A549 (cell line): ENCODE measurements around the gene FAM187B. TPM values are rescaled to one million over a fixed set of nuclear protein-coding genes. Genes with fewer than 3 reads are reported as not detected.

ENCODE experiments used
- ATAC-seq, 2 experiments: fragments of 200-7000 bp in 1 of 2; fragments of >200 bp in 1 of 2; cut with Nextera tagmentation in 1 of 2; cut with Tn5 transposase in 1 of 2; 3 replicates each; pipeline versions ENCODE4 v1.8.0 to v1.9.1; 2018 to 2020; ENCODE audit warnings: mild to moderate bottlenecking in 1 of 2, moderate library complexity in 1 of 2
- CTCF ChIA-PET: fragments of 300-600 bp; sonication (Branson Sonifier 250); formaldehyde crosslinking; extraction: SDS; loops from one replicate; lab custom pipeline; 2021; ENCODE audit warnings: antibody characterized with exemption, inconsistent platforms; lab: Yijun Ruan, JAX
- POLR2A ChIA-PET: fragments of 350-600 bp; formaldehyde crosslinking; extraction: SDS; loops from one replicate; lab custom pipeline; 2021; ENCODE audit warnings: antibody characterized with exemption, inconsistent platforms; lab: Yijun Ruan, JAX
- DNase-seq, 2 experiments: peaks; one replicate each; pipeline versions ENCODE4 v3.0.0 to v3.0.0-alpha.2; 2011 to 2016; ENCODE audit warnings: low read depth in 1 of 2, low spot score in 1 of 2
- FAIRE-seq: peaks from 2 replicates; lab custom pipeline; 2011; peaks lifted over from hg19 to GRCh38; lab: Jason Lieb, UNC
- H3K27ac ChIP-seq, 2 experiments: fragments of >200 bp; sonication (Bioruptor Twin); formaldehyde crosslinking; 3 replicates each; pipeline ENCODE4 v1.5.1; 2016 to 2017
- H3K4me1 ChIP-seq: fragments of >200 bp; sonication (Bioruptor Twin); formaldehyde crosslinking; 3 replicates; pipeline ENCODE4 v1.6.1; 2016
- H3K4me2 ChIP-seq: fragments of >200 bp; sonication (Bioruptor Twin); formaldehyde crosslinking; 3 replicates; pipeline ENCODE4 v1.6.1; 2016
- H3K4me3 ChIP-seq: fragments of >200 bp; sonication (Bioruptor Twin); formaldehyde crosslinking; 3 replicates; pipeline ENCODE4 v1.5.1; 2016
- H3K9me3 ChIP-seq: fragments of >200 bp; sonication (Bioruptor Twin); formaldehyde crosslinking; 3 replicates; pipeline ENCODE4 v1.6.1; 2016
- ATOH8 ChIP-seq: fragments of 250-450 bp; sonication (Bioruptor Pico); IDR thresholded peaks from 2 replicates; pipeline ENCODE4 v1.5.0; 2020; ENCODE audit warnings: low read depth, mild to moderate bottlenecking, moderate library complexity
- BHLHE40 ChIP-seq: IDR thresholded peaks from 2 replicates; pipeline ENCODE4 v1.6.1; 2012; ENCODE audit warnings: low read depth, low read length, inconsistent platforms
- CBX2 ChIP-seq: fragments of 200-600 bp; sonication (generic); IDR thresholded peaks from 2 replicates; pipeline ENCODE4 v1.6.1; 2016; ENCODE audit warnings: low read depth, mild to moderate bottlenecking, borderline replicate concordance
- CEBPB ChIP-seq, 2 experiments: fragments of >200 bp in 1 of 2; sonication (Bioruptor Twin) in 1 of 2; formaldehyde crosslinking in 1 of 2; IDR thresholded peaks; 2 replicates each; pipeline ENCODE4 v1.6.1; 2012 to 2016
- CHD2 ChIP-seq: fragments of 150-350 bp; IDR thresholded peaks from 2 replicates; pipeline ENCODE4 v1.6.1; 2014; ENCODE audit warnings: low read length; ENCODE audit not compliant: partially characterized antibody
- CHD4 ChIP-seq: fragments of 200-600 bp; sonication (generic); IDR thresholded peaks from 2 replicates; pipeline ENCODE4 v1.6.1; 2016; ENCODE audit warnings: antibody characterized with exemption, mild to moderate bottlenecking, borderline replicate concordance
- EHF ChIP-seq: fragments of 250-450 bp; sonication (Bioruptor Pico); IDR thresholded peaks from 2 replicates; pipeline ENCODE4 v1.5.0; 2020; ENCODE audit warnings: mild to moderate bottlenecking
- ESRRA ChIP-seq: fragments of 150-350 bp; IDR thresholded peaks from 2 replicates; pipeline ENCODE4 v1.6.1; 2014; ENCODE audit warnings: mild to moderate bottlenecking, low read length, borderline replicate concordance
- FOXS1 ChIP-seq: fragments of 250-450 bp; sonication (Bioruptor Pico); IDR thresholded peaks from 2 replicates; pipeline ENCODE4 v1.5.0; 2020; ENCODE audit warnings: mild to moderate bottlenecking, moderate library complexity
- HEYL ChIP-seq: fragments of 250-450 bp; sonication (Bioruptor Pico); IDR thresholded peaks from 2 replicates; pipeline ENCODE4 v1.8.0; 2021; ENCODE audit warnings: mild to moderate bottlenecking, moderate library complexity
- HOXB5 ChIP-seq: fragments of 250-450 bp; sonication (Bioruptor Pico); IDR thresholded peaks from 2 replicates; pipeline ENCODE4 v1.5.0; 2020; ENCODE audit warnings: mild to moderate bottlenecking, moderate library complexity
- KDM1A ChIP-seq: fragments of 200-600 bp; sonication (generic); IDR thresholded peaks from 2 replicates; pipeline ENCODE4 v1.6.1; 2016; ENCODE audit warnings: low read depth, mild to moderate bottlenecking
- KDM5A ChIP-seq: fragments of 200-600 bp; sonication (generic); IDR thresholded peaks from 2 replicates; pipeline ENCODE4 v1.6.1; 2016; ENCODE audit warnings: antibody characterized with exemption, mild to moderate bottlenecking
- MAFK ChIP-seq: fragments of 450-650 bp; IDR thresholded peaks from 2 replicates; pipeline ENCODE4 v1.6.1; 2014; ENCODE audit not compliant: partially characterized antibody
- MAZ ChIP-seq: fragments of 150-350 bp; IDR thresholded peaks from 2 replicates; pipeline ENCODE4 v1.6.1; 2014; ENCODE audit warnings: antibody characterized with exemption, low read depth, low read length, borderline replicate concordance
- NFE2L2 ChIP-seq: fragments of 150-350 bp; conservative IDR thresholded peaks from 2 replicates; pipeline ENCODE4 v1.6.1; 2014; ENCODE audit warnings: low read length
- POLR2A ChIP-seq: IDR thresholded peaks from 2 replicates; pipeline ENCODE4 v1.6.1; 2012; ENCODE audit warnings: mild to moderate bottlenecking, low read length
- RAD21 ChIP-seq, 2 experiments: fragments of >200 bp in 1 of 2; sonication (Bioruptor Twin) in 1 of 2; formaldehyde crosslinking in 1 of 2; IDR thresholded peaks in 1 of 2; conservative IDR thresholded peaks in 1 of 2; 2 replicates in 1 of 2; 3 replicates in 1 of 2; pipeline ENCODE4 v1.6.1; 2012 to 2018; ENCODE audit warnings: inconsistent platforms in 1 of 2
- RNF2 ChIP-seq: fragments of 200-600 bp; sonication (generic); IDR thresholded peaks from 2 replicates; pipeline ENCODE4 v1.6.1; 2016; ENCODE audit warnings: low read depth, mild to moderate bottlenecking, antibody characterized with exemption, moderate library complexity, borderline replicate concordance
- SMC3 ChIP-seq: fragments of >200 bp; sonication (Bioruptor Twin); formaldehyde crosslinking; IDR thresholded peaks from 3 replicates; pipeline ENCODE4 v1.6.1; 2018; ENCODE audit warnings: inconsistent platforms
- USF2 ChIP-seq: fragments of 450-650 bp; IDR thresholded peaks from 2 replicates; pipeline ENCODE4 v1.6.1; 2014; ENCODE audit warnings: antibody characterized with exemption
- ZNF302 ChIP-seq: fragments of 250-450 bp; sonication (Bioruptor Pico); IDR thresholded peaks from 2 replicates; pipeline ENCODE4 v1.9.0; 2021; ENCODE audit warnings: inconsistent platforms, mild to moderate bottlenecking, moderate library complexity
- WGBS: methylation state at CpG from one replicate; pipeline ENCODE4 v1.1.6; 2017; ENCODE audit errors: missing lambda C conversion rate; 5-methylcytosine and 5-hydroxymethylcytosine counted together
- polyA plus RNA-seq, 4 experiments: library from polyadenylated mRNA; depleted of rRNA in 3 of 4; stranded (reverse); fragments of >200 nt; fragmentation: RNase III in 1 of 4; extraction: RNeasy Plus Mini Kit Qiagen cat#74134 plus additional on column Dnase treatment in 1 of 4; gene quantifications; 2 replicates in 3 of 4; 3 replicates in 1 of 4; pipeline ENCODE4 v1.2.3, GENCODE V29; 2011 to 2017
- TF ChIP-seq, protein P1 (sequence below): fragments of 150-350 bp; IDR thresholded peaks from 2 replicates; pipeline ENCODE4 v1.6.1; 2014; ENCODE audit warnings: low read depth, mild to moderate bottlenecking, low read length
- TF ChIP-seq, protein P2 (sequence below): IDR thresholded peaks from 2 replicates; pipeline ENCODE4 v1.6.1; 2012

Gene FAM187B
- polyA plus RNA-seq, 2 of the 4 experiments (the other 2 are of a cell fraction) = not detected

DNA sequence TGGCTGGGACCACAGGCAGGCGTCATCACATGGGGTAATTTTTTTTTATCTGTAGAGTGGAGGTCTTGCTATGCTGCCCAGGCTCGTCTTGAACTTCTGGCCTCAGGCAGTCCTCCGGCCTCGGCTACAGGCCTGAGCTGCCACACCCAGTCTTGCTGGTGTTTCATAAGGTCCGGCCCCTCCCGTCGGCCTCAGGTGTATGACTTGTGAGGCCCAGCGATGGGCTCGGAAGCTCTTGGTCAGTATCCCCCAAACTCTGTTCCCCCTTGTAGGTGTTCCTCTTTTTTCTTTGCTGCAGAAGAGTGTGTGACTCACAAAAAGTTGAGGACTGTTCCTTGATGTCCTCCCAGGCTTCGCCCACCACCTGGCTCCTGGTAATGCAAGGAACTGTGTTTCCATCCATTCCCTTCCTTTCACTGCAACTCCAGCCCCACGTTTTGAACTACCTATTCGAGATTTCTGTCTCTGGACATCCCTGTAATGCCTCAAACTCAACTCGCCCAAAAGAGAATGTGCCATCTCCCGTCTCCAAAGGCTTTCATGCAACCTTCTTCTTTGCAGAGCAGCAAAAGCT is 45.2 kb upstream of the FAM187B start:
- FAIRE-seq = no peak
- 80% methylated on average over 14 of the region's 14 CpGs for WGBS
- CTCF ChIA-PET = interaction anchor here (0.7 to 4.0 kb wide), 11 partner anchors 8 to 237 kb away, joined by 3 to 25 read pairs (median 3); no protein-coding TSS in a partner anchor

DNA sequence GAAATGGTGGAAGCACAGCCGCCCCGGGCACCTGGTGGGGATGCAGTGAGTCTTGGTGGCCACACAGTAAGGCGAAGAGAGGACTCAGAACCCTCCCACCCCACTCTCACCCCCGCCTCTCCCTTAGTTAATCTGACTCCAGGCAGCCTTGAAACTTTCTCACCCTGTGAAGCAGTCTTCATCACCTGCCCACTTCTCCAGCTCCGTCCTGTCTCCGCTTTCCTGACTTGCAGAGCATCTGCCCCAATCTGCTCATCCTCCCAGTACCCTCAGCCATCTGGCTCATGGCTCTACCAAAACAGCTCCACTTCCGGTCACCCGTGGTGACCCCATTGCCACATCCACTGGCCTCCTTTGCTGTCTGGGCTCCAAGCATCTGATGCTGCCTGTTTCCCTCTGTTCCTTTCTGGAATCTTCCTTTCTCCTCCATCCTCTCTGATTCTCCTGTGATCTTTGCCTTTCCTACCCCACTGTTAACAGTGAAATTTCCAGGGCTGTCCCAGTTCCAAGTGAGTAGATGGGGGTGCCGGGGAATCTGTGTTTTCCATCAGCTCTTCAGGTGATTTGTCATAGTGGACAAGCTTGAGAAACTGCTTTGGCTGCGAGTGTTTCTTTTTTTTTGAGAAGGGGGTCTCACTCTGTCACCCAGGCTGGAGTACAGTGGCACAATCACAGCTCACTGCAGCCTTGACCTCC is 44.6 kb upstream of the FAM187B start:
- TF ChIP-seq SMC3 (no peak), FOXS1 (CRISPR knock-in tag) (no peak), MAFK (no peak), CBX2 (no peak), ZNF302 (no peak), BHLHE40 (no peak), ESRRA (no peak), CEBPB (IDR thresholded peaks at IDR 0.05) (no peak), NFE2L2 (no peak), HOXB5 (CRISPR knock-in tag) (no peak)
- TF ChIP-seq, protein P1, sequence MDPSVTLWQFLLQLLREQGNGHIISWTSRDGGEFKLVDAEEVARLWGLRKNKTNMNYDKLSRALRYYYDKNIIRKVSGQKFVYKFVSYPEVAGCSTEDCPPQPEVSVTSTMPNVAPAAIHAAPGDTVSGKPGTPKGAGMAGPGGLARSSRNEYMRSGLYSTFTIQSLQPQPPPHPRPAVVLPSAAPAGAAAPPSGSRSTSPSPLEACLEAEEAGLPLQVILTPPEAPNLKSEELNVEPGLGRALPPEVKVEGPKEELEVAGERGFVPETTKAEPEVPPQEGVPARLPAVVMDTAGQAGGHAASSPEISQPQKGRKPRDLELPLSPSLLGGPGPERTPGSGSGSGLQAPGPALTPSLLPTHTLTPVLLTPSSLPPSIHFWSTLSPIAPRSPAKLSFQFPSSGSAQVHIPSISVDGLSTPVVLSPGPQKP = no peak
- FAIRE-seq = no peak
- CTCF ChIA-PET = interaction anchor here (0.6 to 4.0 kb wide), 11 partner anchors 8 to 236 kb away, joined by 3 to 25 read pairs (median 5); no protein-coding TSS in a partner anchor

More for the DNA sequence above, 45.2 kb upstream of the FAM187B start:
- ATAC-seq = no peak
- POLR2A ChIA-PET = no interaction called here
- DNase-seq = no peak
- H3K4me1 ChIP-seq = peaks cover 7% of the 10 kb centered on the region
- H3K4me2 ChIP-seq = no peak overlapping the region
- TF ChIP-seq NFE2L2 = no peak
- no peak overlapping the region for H3K27ac ChIP-seq
- no peak overlapping the region for H3K4me3 ChIP-seq
- H3K9me3 ChIP-seq = no peaks in the 10 kb centered on the region

DNA sequence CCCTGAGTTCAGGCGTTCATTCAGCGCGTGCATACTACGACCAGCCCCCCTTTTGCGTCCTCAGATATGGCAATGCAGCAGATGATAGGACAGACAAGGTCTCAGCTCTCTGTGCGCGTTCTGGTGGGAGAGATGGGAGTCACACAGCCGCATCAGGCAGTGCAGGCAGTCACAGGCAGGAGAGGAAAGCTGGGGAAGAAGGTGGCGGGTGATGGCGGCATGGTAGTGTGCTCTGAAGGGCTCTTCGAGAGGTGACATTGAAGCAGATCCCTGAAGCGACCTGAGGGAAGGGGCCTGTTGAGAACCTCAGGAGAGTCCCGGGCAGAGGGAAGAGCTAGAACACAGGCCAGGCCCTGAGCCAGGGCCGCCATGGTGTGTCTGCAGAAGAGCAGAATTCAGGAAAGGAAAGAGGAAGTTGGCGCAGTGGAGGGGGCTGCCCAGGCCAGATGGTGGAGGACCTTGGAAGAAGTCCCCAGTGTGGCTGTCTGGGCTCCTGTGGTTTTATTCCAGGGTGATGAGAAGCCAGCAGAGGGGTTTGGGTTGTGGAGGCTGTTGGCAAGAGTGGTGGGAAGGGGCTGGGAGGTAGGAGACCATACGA is 43.7 kb upstream of the FAM187B start:
- H3K27ac ChIP-seq = no peak overlapping the region
- H3K9me3 ChIP-seq = no peaks in the 10 kb centered on the region
- POLR2A ChIA-PET = no interaction called here
- TF ChIP-seq CHD4 (no peak), FOXS1 (CRISPR knock-in tag) (no peak), KDM5A (no peak), HOXB5 (CRISPR knock-in tag) (no peak), RNF2 (no peak), CEBPB (IDR thresholded peaks at IDR 0.05) (no peak), EHF (CRISPR knock-in tag) (no peak), POLR2A (no peak), MAZ (no peak), ATOH8 (no peak), KDM1A (no peak), CBX2 (no peak), HEYL (CRISPR knock-in tag) (no peak), RAD21 (conservative IDR thresholded peaks at IDR 0.05 in 1 of 2, IDR thresholded peaks at IDR 0.05 in 1 of 2) (no peak), CHD2 (no peak), USF2 (no peak)
- TF ChIP-seq, protein P2, sequence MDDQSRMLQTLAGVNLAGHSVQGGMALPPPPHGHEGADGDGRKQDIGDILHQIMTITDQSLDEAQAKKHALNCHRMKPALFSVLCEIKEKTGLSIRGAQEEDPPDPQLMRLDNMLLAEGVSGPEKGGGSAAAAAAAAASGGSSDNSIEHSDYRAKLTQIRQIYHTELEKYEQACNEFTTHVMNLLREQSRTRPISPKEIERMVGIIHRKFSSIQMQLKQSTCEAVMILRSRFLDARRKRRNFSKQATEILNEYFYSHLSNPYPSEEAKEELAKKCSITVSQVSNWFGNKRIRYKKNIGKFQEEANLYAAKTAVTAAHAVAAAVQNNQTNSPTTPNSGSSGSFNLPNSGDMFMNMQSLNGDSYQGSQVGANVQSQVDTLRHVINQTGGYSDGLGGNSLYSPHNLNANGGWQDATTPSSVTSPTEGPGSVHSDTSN = no peak
- CTCF ChIA-PET = interaction anchor here (1.0 to 4.0 kb wide), 9 partner anchors 8 to 237 kb away, joined by 3 to 25 read pairs (median 4); no protein-coding TSS in a partner anchor
- peaks cover 7% of the 10 kb centered on the region for H3K4me1 ChIP-seq
- no peak overlapping the region for H3K4me2 ChIP-seq
- no peak for FAIRE-seq
- DNase-seq = no peak
- no peak overlapping the region for H3K4me3 ChIP-seq
- WGBS = 93% methylated on average over 16 of the region's 16 CpGs
- ATAC-seq = no peak

More for the DNA sequence above, 44.6 kb upstream of the FAM187B start:
- POLR2A ChIA-PET = no interaction called here
- H3K27ac ChIP-seq = no peak overlapping the region
- H3K9me3 ChIP-seq = no peaks in the 10 kb centered on the region
- ATAC-seq (no peak), DNase-seq (no peak)
- H3K4me3 ChIP-seq = no peak overlapping the region
- no peak overlapping the region for H3K4me2 ChIP-seq
- WGBS = 95% methylated on average over 10 of the region's 10 CpGs
- peaks cover 7% of the 10 kb centered on the region for H3K4me1 ChIP-seq
